Body of pancreas (tissue), 4 donors: ENCODE data around the gene KDELR3.

ENCODE experiments used
- CTCF ChIP-seq, 7 experiments: fragments of 450-650 bp in 4 of 7; fragments of 200-600 bp in 3 of 7; sonication (generic) in 3 of 7; IDR thresholded peaks; one replicate each; pipeline ENCODE4 v1.5.1; 2016 to 2019; ENCODE audit warnings: antibody characterized with exemption in 7 of 7
- POLR2A ChIP-seq, 3 donors: fragments of 450-650 bp; IDR thresholded peaks; one replicate each; pipeline ENCODE4 v1.6.1; 2016; ENCODE audit warnings: antibody characterized with exemption in 3 of 3, mild to moderate bottlenecking in 2 of 3

GRCh38 chr22:38471237-38471636, 3.3 kb downstream of the KDELR3 start:
- TF ChIP-seq CTCF (IDR thresholded peaks at IDR 0.05) (no peak), POLR2A (IDR thresholded peaks at IDR 0.05) (no peak)
